ENCODE measurements around the gene NBEAL2. TPM values are rescaled to one million over a fixed set of nuclear protein-coding genes. Genes with fewer than 3 reads are reported as not detected.

Gene NBEAL2
- total and polyA plus RNA-seq, 4 donors: 6.3 to 55.8 (median 36.0) TPM

DNA sequence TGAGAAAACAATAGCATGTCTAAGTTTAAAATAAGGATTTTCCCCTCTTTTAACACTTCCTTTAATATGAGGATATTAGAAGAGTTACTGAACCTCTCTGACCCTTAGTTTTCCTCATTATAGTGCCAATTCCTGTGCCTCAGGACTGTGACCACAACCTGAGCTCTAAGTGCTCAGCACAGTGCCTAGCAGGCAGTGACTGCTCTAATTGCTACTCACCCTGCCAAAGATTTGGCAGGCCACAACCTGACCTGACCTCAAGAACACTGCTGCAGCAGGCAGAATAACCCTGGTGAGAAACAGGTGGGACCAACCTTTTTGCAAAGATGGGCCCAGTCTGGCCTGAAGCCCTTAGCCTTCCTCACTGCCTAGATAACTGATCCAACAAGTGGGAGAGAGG is 35.7 kb downstream of the NBEAL2 start:
- H3K27ac ChIP-seq (ENCODE audit: low read depth in 1 of 2, low read length in 2 of 2): no peak overlapping the region
- H3K27me3 ChIP-seq (ENCODE audit: control insufficient read depth in 1 of 2, insufficient read depth in 2 of 2, low read length in 1 of 2): no peaks in the 10 kb centered on the region
- H3K4me1 ChIP-seq (ENCODE audit: control insufficient read depth in 1 of 2, insufficient read depth in 2 of 2, low read length in 2 of 2): peaks cover 0 to 2% of the 10 kb centered on the region in 2 donors
- no peak overlapping the region for H3K4me3 ChIP-seq (ENCODE audit: low read length in 2 of 2)
- H3K9me3 ChIP-seq (ENCODE audit: control insufficient read depth, low read length): no peaks in the 10 kb centered on the region
- no peak for DNase-seq
- ATAC-seq (ENCODE audit: low FRiP score): no peak
- peaks cover 6 to 8% of the 10 kb centered on the region in 2 donors for H3K36me3 ChIP-seq (ENCODE audit: control insufficient read depth in 1 of 2, insufficient read depth in 2 of 2, low read length in 1 of 2)
- intact Hi-C loops (cut with DNase I): no loop called here

DNA sequence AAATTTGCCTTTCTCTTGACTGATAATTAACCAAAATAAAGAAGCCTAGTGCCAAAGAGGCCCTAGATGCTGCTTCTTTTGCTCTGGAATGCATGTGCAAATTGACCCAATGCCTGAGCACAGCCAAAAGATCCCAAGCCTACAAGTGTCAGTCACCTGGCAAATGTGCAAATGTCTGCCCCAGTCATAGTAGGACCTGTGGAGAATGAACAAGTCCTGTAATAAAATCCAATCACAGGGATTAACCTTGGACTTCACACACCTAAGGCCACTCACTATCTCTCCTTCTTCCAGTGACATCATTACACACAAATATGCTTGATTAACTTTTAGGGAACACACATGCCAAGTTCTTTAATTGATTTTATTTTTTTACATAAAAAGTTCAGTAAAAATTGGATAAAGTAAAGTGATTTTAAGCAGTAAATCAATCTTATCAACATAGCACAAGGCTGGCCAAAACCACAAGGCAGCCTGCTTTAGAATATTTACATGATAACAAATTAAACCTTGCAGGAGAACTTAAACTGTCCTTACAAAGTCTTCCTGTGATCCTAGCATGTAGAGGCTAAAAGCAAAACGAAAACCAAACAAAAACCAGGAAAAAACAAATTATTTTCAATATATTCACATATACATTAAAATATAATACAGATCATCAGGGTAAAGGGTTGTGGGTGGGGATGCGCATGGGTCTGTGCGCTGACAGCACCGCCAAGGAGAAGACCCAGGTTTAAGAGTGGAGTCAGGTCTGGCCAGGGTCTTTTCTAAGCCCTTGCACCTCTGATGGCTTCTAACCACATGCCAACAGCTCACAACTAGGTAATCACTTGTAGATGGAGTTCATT is 36.8 kb downstream of the NBEAL2 start:
- H3K9me3 ChIP-seq (ENCODE audit: control insufficient read depth, low read length): no peaks in the 10 kb centered on the region
- no peak overlapping the region for H3K4me3 ChIP-seq (ENCODE audit: low read length in 2 of 2)
- H3K4me1 ChIP-seq (ENCODE audit: control insufficient read depth in 1 of 2, insufficient read depth in 2 of 2, low read length in 2 of 2): peaks cover 0 to 2% of the 10 kb centered on the region in 2 donors
- H3K27me3 ChIP-seq (ENCODE audit: control insufficient read depth in 1 of 2, insufficient read depth in 2 of 2, low read length in 1 of 2): no peaks in the 10 kb centered on the region
- ATAC-seq (ENCODE audit: low FRiP score) (no peak), DNase-seq (no peak)
- intact Hi-C loops (cut with DNase I): no loop called here
- H3K36me3 ChIP-seq (ENCODE audit: control insufficient read depth in 1 of 2, insufficient read depth in 2 of 2, low read length in 1 of 2): peaks cover 6 to 8% of the 10 kb centered on the region in 2 donors
- H3K27ac ChIP-seq (ENCODE audit: low read depth in 1 of 2, low read length in 2 of 2): no peak overlapping the region
- WGBS, 2 donors: 93 to 96% methylated on average over 4 of the region's 4 CpGs

DNA sequence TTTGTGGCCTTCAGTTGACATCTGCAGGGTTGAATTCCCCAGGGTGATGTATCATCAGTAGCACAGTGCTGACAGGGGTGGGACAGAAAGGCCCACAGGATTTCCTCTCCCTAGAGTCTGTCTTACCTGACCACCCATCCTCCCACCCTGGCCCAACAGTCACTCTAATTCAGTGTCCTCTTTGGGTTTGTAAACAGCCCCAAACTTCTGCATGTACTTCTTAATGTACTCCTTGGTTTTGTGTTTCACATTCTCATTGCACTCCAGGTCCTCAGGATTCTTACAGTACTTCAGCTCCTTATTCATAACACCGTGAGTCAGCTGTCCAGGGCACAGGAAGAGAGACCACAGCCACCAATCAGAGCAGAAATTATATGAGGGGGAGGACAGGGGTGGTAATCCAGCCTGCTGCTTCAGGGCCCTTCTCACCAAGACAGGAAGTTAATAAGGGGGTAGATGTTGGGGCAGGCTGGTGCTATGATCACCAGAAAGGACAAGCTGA is 37.5 kb downstream of the NBEAL2 start:
- H3K36me3 ChIP-seq (ENCODE audit: control insufficient read depth in 1 of 2, insufficient read depth in 2 of 2, low read length in 1 of 2): peaks cover 6 to 8% of the 10 kb centered on the region in 2 donors
- H3K4me1 ChIP-seq (ENCODE audit: control insufficient read depth in 1 of 2, insufficient read depth in 2 of 2, low read length in 2 of 2): peaks cover 0 to 2% of the 10 kb centered on the region in 2 donors
- H3K9me3 ChIP-seq (ENCODE audit: control insufficient read depth, low read length): no peaks in the 10 kb centered on the region
- no peak for ATAC-seq (ENCODE audit: low FRiP score)
- H3K4me3 ChIP-seq (ENCODE audit: low read length in 2 of 2): no peak overlapping the region
- no peak overlapping the region for H3K27ac ChIP-seq (ENCODE audit: low read depth in 1 of 2, low read length in 2 of 2)
- intact Hi-C loops (cut with DNase I): no loop called here
- H3K27me3 ChIP-seq (ENCODE audit: control insufficient read depth in 1 of 2, insufficient read depth in 2 of 2, low read length in 1 of 2): no peaks in the 10 kb centered on the region
- WGBS, 2 donors: 52 to 80% methylated on average over 1 of the region's 1 CpG
- no peak for DNase-seq

DNA sequence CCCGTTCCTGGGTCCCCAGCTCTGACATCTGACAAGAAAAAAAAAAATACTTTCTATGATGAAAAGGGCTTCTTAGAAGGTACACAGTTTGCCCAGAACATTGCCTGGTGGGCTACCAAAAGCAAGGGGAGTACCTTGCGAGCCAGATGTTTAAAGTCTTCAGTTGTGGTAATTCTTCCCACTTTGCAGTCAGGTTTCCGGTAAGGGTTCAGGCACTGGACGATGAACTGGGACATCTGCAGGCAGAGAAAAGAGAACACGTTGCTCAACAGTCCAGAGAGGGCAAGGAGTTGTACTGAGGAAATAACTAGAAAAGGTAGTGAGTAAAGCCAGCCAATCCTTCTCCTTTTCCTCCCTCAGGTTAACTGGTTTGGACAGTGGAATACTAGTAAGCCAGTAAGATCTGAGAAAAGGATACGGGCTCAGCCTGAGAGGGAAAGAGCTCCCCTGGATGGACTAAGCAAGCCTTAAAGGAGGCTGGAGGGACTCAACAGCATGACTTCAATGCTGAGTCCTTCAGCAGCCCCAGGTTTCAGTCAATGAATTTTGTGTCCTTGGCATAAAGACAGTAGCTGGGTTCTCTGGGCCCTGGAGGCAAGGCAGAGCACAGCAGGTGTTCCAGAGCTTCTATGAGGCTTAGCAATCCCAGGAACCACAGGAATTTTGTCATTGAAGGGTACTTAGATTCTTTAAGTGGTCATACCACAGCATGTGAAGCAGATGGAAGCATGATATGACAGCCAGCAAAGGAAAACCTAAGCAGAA is 38.2 kb downstream of the NBEAL2 start:
- H3K4me1 ChIP-seq (ENCODE audit: control insufficient read depth in 1 of 2, insufficient read depth in 2 of 2, low read length in 2 of 2): peaks cover 0 to 2% of the 10 kb centered on the region in 2 donors
- H3K27ac ChIP-seq (ENCODE audit: low read depth in 1 of 2, low read length in 2 of 2): no peak overlapping the region
- ATAC-seq (ENCODE audit: low FRiP score): no peak
- no peaks in the 10 kb centered on the region for H3K27me3 ChIP-seq (ENCODE audit: control insufficient read depth in 1 of 2, insufficient read depth in 2 of 2, low read length in 1 of 2)
- WGBS, 2 donors: 80 to 83% methylated on average over 6 of the region's 6 CpGs
- no peaks in the 10 kb centered on the region for H3K9me3 ChIP-seq (ENCODE audit: control insufficient read depth, low read length)
- no peak overlapping the region for H3K4me3 ChIP-seq (ENCODE audit: low read length in 2 of 2)
- peaks cover 6 to 8% of the 10 kb centered on the region in 2 donors for H3K36me3 ChIP-seq (ENCODE audit: control insufficient read depth in 1 of 2, insufficient read depth in 2 of 2, low read length in 1 of 2)
- no peak for DNase-seq
- intact Hi-C loops (cut with DNase I): no loop called here

DNA sequence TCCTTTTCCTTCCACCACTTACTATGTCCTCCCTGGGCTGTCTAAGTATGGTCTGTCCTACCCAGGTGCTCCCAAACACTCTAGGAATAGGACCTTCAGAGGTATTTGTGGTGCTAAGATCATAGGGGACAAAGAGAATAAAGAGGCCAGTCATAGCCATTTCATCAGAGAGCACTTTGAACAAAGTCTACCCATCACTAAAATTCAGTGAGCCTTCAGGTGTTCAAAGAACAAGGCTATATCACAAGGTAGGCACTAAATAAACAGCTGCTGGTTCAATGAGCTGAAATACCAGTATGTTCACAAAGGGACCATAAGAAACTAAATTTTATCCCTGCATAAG is 38.8 kb downstream of the NBEAL2 start:
- ATAC-seq (ENCODE audit: low FRiP score) (no peak), DNase-seq (no peak)
- Histone ChIP-seq H3K27me3 (ENCODE audit: control insufficient read depth in 1 of 2, insufficient read depth in 2 of 2, low read length in 1 of 2) (no peaks in the 10 kb centered on the region), H3K36me3 (ENCODE audit: control insufficient read depth in 1 of 2, insufficient read depth in 2 of 2, low read length in 1 of 2) (peaks cover 6 to 8% of the 10 kb centered on the region in 2 donors), H3K9me3 (ENCODE audit: control insufficient read depth, low read length) (no peaks in the 10 kb centered on the region), H3K4me3 (ENCODE audit: low read length in 2 of 2) (no peak overlapping the region), H3K27ac (ENCODE audit: low read depth in 1 of 2, low read length in 2 of 2) (no peak overlapping the region), H3K4me1 (ENCODE audit: control insufficient read depth in 1 of 2, insufficient read depth in 2 of 2, low read length in 2 of 2) (peaks cover 0 to 2% of the 10 kb centered on the region in 2 donors)
- intact Hi-C loops (cut with DNase I): no loop called here

DNA sequence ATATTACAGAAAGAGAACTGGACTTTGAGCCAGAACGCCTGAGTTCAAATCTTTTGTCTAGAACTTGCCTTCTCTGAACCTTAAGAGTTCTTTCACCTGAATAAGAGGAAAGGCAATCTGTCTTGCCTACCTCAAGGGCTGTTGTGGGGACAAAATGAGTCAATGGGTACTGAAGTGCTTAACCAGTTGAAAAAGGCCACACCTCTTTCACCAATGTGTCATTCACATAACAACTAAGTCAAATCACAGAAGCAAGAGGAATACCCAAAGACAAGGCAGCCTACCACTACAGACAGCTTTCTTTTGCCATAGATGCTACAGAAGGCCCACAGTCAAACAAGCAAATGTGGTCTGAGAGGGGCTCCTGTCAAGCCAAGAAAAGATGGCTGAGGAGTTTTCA is 39.7 kb downstream of the NBEAL2 start:
- H3K4me1 ChIP-seq (ENCODE audit: control insufficient read depth in 1 of 2, insufficient read depth in 2 of 2, low read length in 2 of 2): peaks cover 0 to 2% of the 10 kb centered on the region in 2 donors
- DNase-seq (no peak), ATAC-seq (ENCODE audit: low FRiP score) (no peak)
- intact Hi-C loops (cut with DNase I): no loop called here
- H3K36me3 ChIP-seq (ENCODE audit: control insufficient read depth in 1 of 2, insufficient read depth in 2 of 2, low read length in 1 of 2): peaks cover 6 to 8% of the 10 kb centered on the region in 2 donors
- no peaks in the 10 kb centered on the region for H3K27me3 ChIP-seq (ENCODE audit: control insufficient read depth in 1 of 2, insufficient read depth in 2 of 2, low read length in 1 of 2)
- H3K27ac ChIP-seq (ENCODE audit: low read depth in 1 of 2, low read length in 2 of 2): no peak overlapping the region
- 88 to 91% methylated on average over 1 of the region's 1 CpG for WGBS, 2 donors
- no peak overlapping the region for H3K4me3 ChIP-seq (ENCODE audit: low read length in 2 of 2)
- no peaks in the 10 kb centered on the region for H3K9me3 ChIP-seq (ENCODE audit: control insufficient read depth, low read length)

DNA sequence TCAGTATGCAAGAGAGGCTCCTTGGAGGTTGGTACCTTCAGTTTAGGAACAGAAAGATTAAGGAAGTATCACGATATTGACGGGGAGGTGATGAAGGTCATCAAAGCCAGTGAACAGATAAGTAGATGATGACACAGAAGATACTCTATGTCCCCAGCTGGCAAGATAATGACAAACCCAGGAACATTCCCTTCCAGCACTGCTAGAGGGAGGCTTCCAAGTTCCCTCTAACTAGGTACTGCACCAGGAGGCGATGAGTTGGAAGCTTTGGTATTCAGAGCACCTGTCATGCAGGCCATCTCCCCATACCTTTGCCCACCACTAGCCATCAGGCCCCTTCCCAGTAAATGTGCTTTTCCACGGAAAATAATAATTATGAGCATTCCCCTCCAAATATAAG is 40.8 kb downstream of the NBEAL2 start:
- ATAC-seq (ENCODE audit: low FRiP score) (no peak), DNase-seq (no peak)
- Histone ChIP-seq H3K4me3 (ENCODE audit: low read length in 2 of 2) (no peak overlapping the region), H3K27ac (ENCODE audit: low read depth in 1 of 2, low read length in 2 of 2) (no peak overlapping the region), H3K4me1 (ENCODE audit: control insufficient read depth in 1 of 2, insufficient read depth in 2 of 2, low read length in 2 of 2) (peaks cover 0 to 2% of the 10 kb centered on the region in 2 donors), H3K27me3 (ENCODE audit: control insufficient read depth in 1 of 2, insufficient read depth in 2 of 2, low read length in 1 of 2) (no peaks in the 10 kb centered on the region), H3K36me3 (ENCODE audit: control insufficient read depth in 1 of 2, insufficient read depth in 2 of 2, low read length in 1 of 2) (peaks cover 6% of the 10 kb centered on the region in 2 donors), H3K9me3 (ENCODE audit: control insufficient read depth, low read length) (no peaks in the 10 kb centered on the region)
- intact Hi-C loops (cut with DNase I): no loop called here
- WGBS, 2 donors: 94% methylated on average over 4 of the region's 4 CpGs

DNA sequence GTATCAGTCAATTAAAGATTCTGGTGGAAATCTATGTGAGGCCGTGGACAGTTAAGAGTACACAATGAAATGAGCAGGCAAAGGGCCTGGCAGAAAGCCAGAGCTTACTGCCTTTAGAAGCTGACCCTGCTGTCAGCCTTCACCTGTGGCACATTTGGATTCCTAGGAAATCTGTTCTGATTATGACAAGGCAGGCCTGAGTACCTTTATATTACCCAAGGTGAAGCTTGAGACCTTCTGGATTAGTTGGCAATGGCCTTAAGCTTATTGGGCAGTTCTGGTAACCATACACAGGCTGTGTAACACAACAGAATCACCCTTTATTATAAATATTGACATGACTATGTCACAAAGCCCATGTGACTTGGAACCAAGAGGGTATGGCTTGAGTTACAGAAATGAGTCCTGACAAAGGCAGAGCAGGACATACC is 43.2 kb downstream of the NBEAL2 start:
- no peak for DNase-seq
- ATAC-seq (ENCODE audit: low FRiP score): no peak
- Histone ChIP-seq H3K4me1 (ENCODE audit: control insufficient read depth in 1 of 2, insufficient read depth in 2 of 2, low read length in 2 of 2) (peaks cover 0 to 2% of the 10 kb centered on the region in 2 donors), H3K9me3 (ENCODE audit: control insufficient read depth, low read length) (no peaks in the 10 kb centered on the region), H3K27me3 (ENCODE audit: control insufficient read depth in 1 of 2, insufficient read depth in 2 of 2, low read length in 1 of 2) (no peaks in the 10 kb centered on the region), H3K4me3 (ENCODE audit: low read length in 2 of 2) (no peak overlapping the region), H3K36me3 (ENCODE audit: control insufficient read depth in 1 of 2, insufficient read depth in 2 of 2, low read length in 1 of 2) (peaks cover 0 to 3% of the 10 kb centered on the region in 2 donors), H3K27ac (ENCODE audit: low read depth in 1 of 2, low read length in 2 of 2) (no peak overlapping the region)
- intact Hi-C loops (cut with DNase I): no loop called here
- 57 to 67% methylated on average over 1 of the region's 1 CpG for WGBS, 2 donors

DNA sequence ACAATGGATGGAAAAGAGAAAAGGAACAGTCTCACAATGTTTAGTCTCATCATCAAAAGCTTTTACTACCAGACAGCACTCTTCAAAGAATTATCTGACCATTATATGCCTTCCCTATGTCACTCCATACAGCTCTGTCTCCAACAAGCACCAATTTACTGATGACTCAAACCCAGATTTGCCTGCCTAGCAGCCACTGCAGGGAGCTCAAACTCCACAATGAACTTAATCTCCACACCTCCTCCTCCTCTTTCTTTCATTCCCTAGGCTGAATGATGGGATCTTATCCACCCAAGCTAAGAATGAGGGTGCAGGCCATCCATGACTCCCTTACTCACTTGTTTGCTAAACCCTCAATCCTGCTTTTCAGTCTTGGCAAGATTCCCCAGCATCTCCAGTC is 45.5 kb downstream of the NBEAL2 start:
- no peak overlapping the region for H3K27ac ChIP-seq (ENCODE audit: low read depth in 1 of 2, low read length in 2 of 2)
- H3K36me3 ChIP-seq (ENCODE audit: control insufficient read depth in 1 of 2, insufficient read depth in 2 of 2, low read length in 1 of 2): no peaks in the 10 kb centered on the region
- H3K27me3 ChIP-seq (ENCODE audit: control insufficient read depth in 1 of 2, insufficient read depth in 2 of 2, low read length in 1 of 2): no peaks in the 10 kb centered on the region
- intact Hi-C loops (cut with DNase I): no loop called here
- DNase-seq (no peak), ATAC-seq (ENCODE audit: low FRiP score) (no peak)
- H3K4me3 ChIP-seq (ENCODE audit: low read length in 2 of 2): no peak overlapping the region
- H3K4me1 ChIP-seq (ENCODE audit: control insufficient read depth in 1 of 2, insufficient read depth in 2 of 2, low read length in 2 of 2): no peaks in the 10 kb centered on the region
- no peaks in the 10 kb centered on the region for H3K9me3 ChIP-seq (ENCODE audit: control insufficient read depth, low read length)
